SK-N-SH (cell line): Measurements from ENCODE around the gene MRPL52. TPM values are rescaled to one million over a fixed set of nuclear protein-coding genes. Genes with fewer than 3 reads are reported as not detected.

Experiments
- CTCF ChIA-PET: fragments of 300-600, 350-600 bp; formaldehyde crosslinking; extraction: SDS; loops from one replicate; lab custom pipeline; 2021; lab: Yijun Ruan, JAX
- POLR2A ChIA-PET: fragments of 350-600 bp; sonication (Branson Sonifier 250); formaldehyde crosslinking; extraction: SDS; loops from one replicate; lab custom pipeline; 2020; ENCODE audit warnings: antibody characterized with exemption, inconsistent platforms; lab: Yijun Ruan, JAX
- DNase-seq: peaks from one replicate; pipeline ENCODE4 v3.0.0; 2012
- H2AFZ ChIP-seq: fragments of 200-600 bp; sonication (generic); 2 replicates; pipeline ENCODE4 v1.8.1; 2016; ENCODE audit warnings: antibody characterized with exemption, mild to moderate bottlenecking, low read depth
- H3F3A ChIP-seq: fragments of 200-600 bp; sonication (generic); replicated peaks from 2 replicates; pipeline ENCODE3; 2016; ENCODE audit warnings: antibody characterized with exemption, mild to moderate bottlenecking; ENCODE audit not compliant: insufficient read depth
- H3K27ac ChIP-seq, 2 experiments: fragments of 200-500 bp in 1 of 2; fragments of 200-600 bp in 1 of 2; sonication (Bioruptor generic) in 1 of 2; sonication (generic), shearing (Covaris generic) in 1 of 2; 2 replicates each; pipeline versions ENCODE4 v1.5.1 to v1.6.1; 2014 to 2016; ENCODE audit warnings: low read depth in 2 of 2, inconsistent platforms in 1 of 2, low read length in 1 of 2, mild to moderate bottlenecking in 1 of 2, mixed read lengths in 1 of 2
- H3K27me3 ChIP-seq: fragments of 200-600 bp; sonication (generic), shearing (Covaris generic); 2 replicates; pipeline ENCODE4 v1.6.1; 2016; ENCODE audit warnings: mixed run types; ENCODE audit not compliant: insufficient read depth
- H3K36me3 ChIP-seq, 2 experiments: fragments of 200-500 bp in 1 of 2; fragments of 200-600 bp in 1 of 2; sonication (Bioruptor generic) in 1 of 2; sonication (generic) in 1 of 2; replicated peaks in 1 of 2; 2 replicates each; pipeline versions ENCODE3 to v1.5.1; 2014 to 2016; ENCODE audit warnings: low read length in 1 of 2, mild to moderate bottlenecking in 1 of 2; ENCODE audit not compliant: insufficient read depth in 2 of 2, control insufficient read depth in 1 of 2
- H3K4me1 ChIP-seq, 2 experiments: fragments of 200-500 bp in 1 of 2; fragments of 200-600 bp in 1 of 2; sonication (Bioruptor generic) in 1 of 2; sonication (generic), shearing (Covaris generic) in 1 of 2; 2 replicates each; pipeline versions ENCODE4 v1.5.1 to v1.6.1; 2014 to 2016; ENCODE audit warnings: low read depth in 1 of 2, low read length in 1 of 2, mixed run types in 1 of 2; ENCODE audit not compliant: insufficient read depth in 2 of 2, control insufficient read depth in 1 of 2
- H3K4me2 ChIP-seq: fragments of 200-600 bp; sonication (generic), shearing (Covaris generic); 2 replicates; pipeline ENCODE4 v1.6.1; 2017; ENCODE audit warnings: mixed run types
- H3K4me3 ChIP-seq, 2 experiments: fragments of 200-500 bp in 1 of 2; fragments of 200-600 bp in 1 of 2; sonication (Bioruptor generic) in 1 of 2; sonication (generic), shearing (Covaris generic) in 1 of 2; 2 replicates each; pipeline versions ENCODE4 v1.5.1 to v1.8.1; 2014 to 2016; ENCODE audit warnings: low read depth in 2 of 2, inconsistent platforms in 1 of 2, low read length in 1 of 2, mild to moderate bottlenecking in 1 of 2, mixed read lengths in 1 of 2, moderate library complexity in 1 of 2
- H3K79me2 ChIP-seq: fragments of 200-600 bp; sonication (generic); 2 replicates; pipeline ENCODE4 v1.8.1; 2017; ENCODE audit warnings: mild to moderate bottlenecking; ENCODE audit not compliant: insufficient read depth
- H3K9ac ChIP-seq: fragments of 200-600 bp; sonication (generic); 2 replicates; pipeline ENCODE4 v1.6.1; 2017; ENCODE audit warnings: mixed run types
- H3K9me2 ChIP-seq: fragments of 200-600 bp; sonication (generic); 2 replicates; pipeline ENCODE4 v1.6.1; 2017; ENCODE audit warnings: mixed run types
- H3K9me3 ChIP-seq: fragments of 200-600 bp; sonication (generic); 2 replicates; pipeline ENCODE4 v1.6.1; 2017; ENCODE audit warnings: mixed run types, mild to moderate bottlenecking, moderate library complexity
- H4K20me1 ChIP-seq: fragments of 200-600 bp; sonication (generic); 2 replicates; pipeline ENCODE4 v1.6.1; 2017; ENCODE audit warnings: mild to moderate bottlenecking, mixed run types; ENCODE audit not compliant: insufficient read depth
- GATA2 ChIP-seq: sonication (generic); formaldehyde crosslinking; IDR thresholded peaks from 2 replicates; pipeline ENCODE4 v1.5.0; 2020; ENCODE audit warnings: mild to moderate bottlenecking, missing genetic modification reagents
- IRF3 ChIP-seq: fragments of 150-350 bp; IDR thresholded peaks from 2 replicates; pipeline ENCODE4 v1.6.1; 2016; ENCODE audit warnings: mild to moderate bottlenecking, low read depth, low read length
- MEF2A ChIP-seq: IDR thresholded peaks from 2 replicates; pipeline ENCODE4 v1.4.0; 2012; ENCODE audit warnings: low read depth, borderline replicate concordance
- PBX3 ChIP-seq: IDR thresholded peaks from 2 replicates; pipeline ENCODE4; 2012
- REST ChIP-seq: IDR thresholded peaks from 2 replicates; pipeline ENCODE4 v1.6.1; 2012; ENCODE audit warnings: mild to moderate bottlenecking, low read depth, low read length, moderate library complexity
- RXRA ChIP-seq: IDR thresholded peaks from 2 replicates; pipeline ENCODE4 v1.4.0; 2012; ENCODE audit warnings: low read depth, mild to moderate bottlenecking, borderline replicate concordance
- SIN3A ChIP-seq: IDR thresholded peaks from 2 replicates; pipeline ENCODE4 v1.6.1; 2012; ENCODE audit warnings: low read depth, mild to moderate bottlenecking, low read length, moderate library complexity, borderline replicate concordance
- TEAD4 ChIP-seq: IDR thresholded peaks from 2 replicates; pipeline ENCODE4 v1.4.0; 2012; ENCODE audit warnings: mild to moderate bottlenecking, borderline replicate concordance; ENCODE audit not compliant: insufficient read depth
- USF1 ChIP-seq: IDR thresholded peaks from 2 replicates; pipeline ENCODE4 v1.4.0; 2012; ENCODE audit warnings: low read depth, borderline replicate concordance
- USF2 ChIP-seq: fragments of 150-350 bp; IDR thresholded peaks from 2 replicates; pipeline ENCODE4 v1.6.1; 2017; ENCODE audit warnings: antibody characterized with exemption, low read length, low read depth, borderline replicate concordance
- YY1 ChIP-seq: IDR thresholded peaks from 2 replicates; pipeline ENCODE4 v1.4.0; 2012; ENCODE audit warnings: low read depth, mild to moderate bottlenecking
- WGBS: methylation state at CpG from one replicate; pipeline ENCODE4 v1.1.6; 2017; ENCODE audit warnings: low lambda C conversion rate; 5-methylcytosine and 5-hydroxymethylcytosine counted together
- polyA plus RNA-seq, 3 experiments: library from polyadenylated mRNA; depleted of rRNA; stranded (reverse); fragments of >200 nt; gene quantifications; 2 replicates each; pipeline ENCODE4 v1.2.3, GENCODE V29; 2012

Gene MRPL52
- polyA plus RNA-seq, 1 of the 3 experiments (the other 2 are of a cell fraction): 116 TPM

- no peak for DNase-seq
- WGBS: 78% methylated on average over 1 of the region's 2 CpGs
- H2AFZ ChIP-seq: no peak overlapping the region
- no peaks in the 10 kb centered on the region for H3K27me3 ChIP-seq
- no peaks in the 10 kb centered on the region for H3K36me3 ChIP-seq
- CTCF ChIA-PET: interaction anchor here (1.1 kb wide), 1 partner anchor 210 kb away, joined by 3 read pairs; no protein-coding TSS in a partner anchor
- no peaks in the 10 kb centered on the region for H3K4me1 ChIP-seq
- H3K9me2 ChIP-seq: no peaks in the 10 kb centered on the region
- no peak overlapping the region for H3K9ac ChIP-seq
- no peak overlapping the region for H3K4me3 ChIP-seq
- H3K27ac ChIP-seq: no peak overlapping the region
- no peaks in the 10 kb centered on the region for H3K9me3 ChIP-seq
- H3K4me2 ChIP-seq: no peak overlapping the region
- POLR2A ChIA-PET: interaction anchor here (0.6 kb wide), 1 partner anchor 412 kb away, joined by 4 read pairs; no protein-coding TSS in a partner anchor
- no peaks in the 10 kb centered on the region for H3K79me2 ChIP-seq
- no peak for TF ChIP-seq SIN3A
- no peak for TF ChIP-seq GATA2 (CRISPR knock-in tag)
- TF ChIP-seq USF2: no peak
- TF ChIP-seq YY1: no peak
- H4K20me1 ChIP-seq: no peaks in the 10 kb centered on the region
- no peaks in the 10 kb centered on the region for H3F3A ChIP-seq
These were observed 49.5 kb upstream of the MRPL52 start for GRCh38 chr14:22780105-22780679.

GRCh38 chr14:22780941-22781300, 48.8 kb upstream of the MRPL52 start:
- Histone ChIP-seq H4K20me1 (no peaks in the 10 kb centered on the region), H2AFZ (no peak overlapping the region), H3K4me3 (no peak overlapping the region), H3K27me3 (no peaks in the 10 kb centered on the region), H3K27ac (no peak overlapping the region), H3F3A (no peaks in the 10 kb centered on the region), H3K9me2 (no peaks in the 10 kb centered on the region), H3K9ac (no peak overlapping the region), H3K36me3 (no peaks in the 10 kb centered on the region), H3K4me1 (no peaks in the 10 kb centered on the region), H3K4me2 (no peak overlapping the region), H3K9me3 (no peaks in the 10 kb centered on the region), H3K79me2 (no peaks in the 10 kb centered on the region)
- ChIA-PET POLR2A (no interaction called here), CTCF (interaction anchor here (1.1 to 1.5 kb wide), 2 partner anchors 211 kb away, joined by 3 to 6 read pairs; no protein-coding TSS in a partner anchor)
- 76% methylated on average over 4 of the region's 5 CpGs for WGBS
- no peak for DNase-seq
- TF ChIP-seq IRF3: no peak
- TF ChIP-seq, all 33 proteins: peak for 0

- H2AFZ ChIP-seq: no peak overlapping the region
- no peaks in the 10 kb centered on the region for H3K9me3 ChIP-seq
- H3K4me1 ChIP-seq: no peaks in the 10 kb centered on the region
- no peak overlapping the region for H3K9ac ChIP-seq
- no peaks in the 10 kb centered on the region for H3K79me2 ChIP-seq
- 0% methylated on average over 1 of the region's 1 CpG for WGBS
- H3K27me3 ChIP-seq: no peaks in the 10 kb centered on the region
- no peak overlapping the region for H3K4me2 ChIP-seq
- no peaks in the 10 kb centered on the region for H3F3A ChIP-seq
- DNase-seq: no peak
- no peaks in the 10 kb centered on the region for H3K9me2 ChIP-seq
- ChIA-PET CTCF (interaction anchor here (1.5 kb wide), 1 partner anchor 211 kb away, joined by 6 read pairs; no protein-coding TSS in a partner anchor), POLR2A (no interaction called here)
- no peaks in the 10 kb centered on the region for H3K36me3 ChIP-seq
- no peak overlapping the region for H3K27ac ChIP-seq
- no peaks in the 10 kb centered on the region for H4K20me1 ChIP-seq
- H3K4me3 ChIP-seq: no peak overlapping the region
- TF ChIP-seq TEAD4: no peak
- no peak for TF ChIP-seq REST
- no peak for TF ChIP-seq USF1
- no peak for TF ChIP-seq RXRA
- no peak for TF ChIP-seq YY1
- TF ChIP-seq MEF2A: no peak
- TF ChIP-seq PBX3: no peak
These were observed 48.2 kb upstream of the MRPL52 start for GRCh38 chr14:22781301-22781991.
